Measurements from ENCODE around the gene AHRR. TPM values are rescaled to one million over a fixed set of nuclear protein-coding genes. Genes with fewer than 3 reads are reported as not detected.

AHRR gene
- total RNA-seq: 21.3 and 26.4 TPM in 2 replicates

GRCh38 chr5:321230-321725 lies at the start of gene AHRR:
AHRR (plus strand) TSS chr5:321714; CDS start chr5:343903, 22,189 bp downstream.

GRCh38 chr5:442335-443238 lies 121.1 kb downstream of the AHRR start, which contains the start of gene EXOC3:
EXOC3 (plus strand) TSS chr5:443176; CDS start chr5:446206, 3,030 bp downstream.

Other genes with a start within 250 kb of the AHRR start
- not detected in 2 replicates for gene PLEKHG4B, start 229.5 kb upstream of the AHRR start, total RNA-seq
- not detected in 2 replicates for gene LRRC14B, start 130.2 kb upstream of the AHRR start, total RNA-seq
- gene CCDC127, start 103.6 kb upstream of the AHRR start, total RNA-seq: 4.0 and 4.1 TPM in 2 replicates
- gene SDHA, start 103.4 kb upstream of the AHRR start, total RNA-seq: 107 and 124 TPM in 2 replicates
- gene PDCD6, start 50.1 kb upstream of the AHRR start, total RNA-seq: 78.8 and 90.8 TPM in 2 replicates
- gene EXOC3, start 121.5 kb downstream of the AHRR start, total RNA-seq: 31.6 and 32.3 TPM in 2 replicates
- 0.98 and 1.1 TPM in 2 replicates for gene SLC9A3, start 202.7 kb downstream of the AHRR start, total RNA-seq

Data from subcutaneous preadipocyte (primary cell).